Loucy (cell line): Measurements from ENCODE around the gene CYP2W1.
"Not testable (repeated sequence)": the region's sequence is repeated elsewhere in the genome, so short reads cannot be mapped to it uniquely, and the experiment has no call there.

Experiments used
- H2AFZ ChIP-seq: fragments of 200-600 bp; sonication (generic); 2 replicates; pipeline ENCODE4 v1.6.0; 2016; ENCODE audit warnings: antibody characterized with exemption, mild to moderate bottlenecking, low read length, moderate library complexity
- H3F3A ChIP-seq: fragments of 200-600 bp; 2 replicates; pipeline ENCODE4 v1.6.0; 2016; ENCODE audit warnings: antibody characterized with exemption, low read depth, mild to moderate bottlenecking
- H3K27me3 ChIP-seq: fragments of 200-600 bp; sonication (generic); 2 replicates; pipeline ENCODE4 v1.6.1; 2014; ENCODE audit warnings: low read length, mild to moderate bottlenecking; ENCODE audit not compliant: insufficient read depth, poor library complexity, severe bottlenecking
- H3K36me3 ChIP-seq: fragments of 200-600 bp; sonication (generic); 2 replicates; pipeline ENCODE4 v1.6.1; 2016; ENCODE audit warnings: low read length; ENCODE audit not compliant: insufficient read depth
- H3K4me1 ChIP-seq: fragments of 200-600 bp; sonication (generic); 2 replicates; pipeline ENCODE4 v1.5.1; 2014; ENCODE audit warnings: low read length, mild to moderate bottlenecking; ENCODE audit not compliant: insufficient read depth, poor library complexity, severe bottlenecking
- H3K4me2 ChIP-seq: fragments of 200-600 bp; sonication (generic); 2 replicates; pipeline ENCODE4 v1.6.0; 2014; ENCODE audit warnings: antibody characterized with exemption, low read length, low read depth, mild to moderate bottlenecking; ENCODE audit not compliant: poor library complexity, severe bottlenecking
- H3K4me3 ChIP-seq: fragments of 200-600 bp; sonication (generic); 2 replicates; pipeline ENCODE4 v1.5.1; 2014; ENCODE audit warnings: low read length, mild to moderate bottlenecking, mixed read lengths; ENCODE audit not compliant: poor library complexity, severe bottlenecking
- H3K79me2 ChIP-seq: fragments of 200-600 bp; sonication (generic); 2 replicates; pipeline ENCODE4 v1.6.1; 2014; ENCODE audit warnings: low read length; ENCODE audit not compliant: insufficient read depth
- H3K9ac ChIP-seq: fragments of 200-600 bp; sonication (generic); 2 replicates; pipeline ENCODE4 v1.6.0; 2014; ENCODE audit warnings: mild to moderate bottlenecking, low read depth, low read length, moderate library complexity; ENCODE audit not compliant: poor library complexity, severe bottlenecking
- H3K9me2 ChIP-seq: fragments of 200-600 bp; sonication (generic); replicated peaks from 2 replicates; pipeline ENCODE4 v1.6.1; 2016; ENCODE audit warnings: low read depth, low read length, mixed read lengths
- H3K9me3 ChIP-seq: fragments of 200-600 bp; sonication (generic); 2 replicates; pipeline ENCODE4 v1.6.1; 2014; ENCODE audit warnings: mild to moderate bottlenecking, antibody characterized with exemption, low read length, low read depth; ENCODE audit not compliant: insufficient read depth
- H4K20me1 ChIP-seq: fragments of 200-600 bp; sonication (generic); 2 replicates; pipeline ENCODE4 v1.6.0; 2014; ENCODE audit warnings: antibody characterized with exemption, low read length, mild to moderate bottlenecking; ENCODE audit not compliant: insufficient read depth, poor library complexity, severe bottlenecking
- CTCF ChIP-seq: fragments of 200-600 bp; sonication (generic); conservative IDR thresholded peaks from 2 replicates; pipeline ENCODE4 v1.5.1; 2014; ENCODE audit warnings: mild to moderate bottlenecking, antibody characterized with exemption, low read length
- EZH2phosphoT487 ChIP-seq: fragments of 200-600 bp; IDR thresholded peaks from 2 replicates; pipeline ENCODE4 v1.6.1; 2018; ENCODE audit warnings: antibody characterized with exemption, mild to moderate bottlenecking, moderate library complexity, borderline replicate concordance

The CYP2W1 gene

GRCh38 chr7:1033546-1034145 is 50.7 kb downstream of the CYP2W1 start:
- H3K79me2 ChIP-seq, result peaks cover 22% of the 10 kb centered on the region
- H4K20me1 ChIP-seq, result no peaks in the 10 kb centered on the region
- H3K4me2 ChIP-seq, result no peak overlapping the region
- no peak overlapping the region for H3K9ac ChIP-seq
- no peaks in the 10 kb centered on the region for H3K36me3 ChIP-seq
- H3K27me3 ChIP-seq, result no peaks in the 10 kb centered on the region
- no peaks in the 10 kb centered on the region for H3K9me3 ChIP-seq
- no peak overlapping the region for H3K4me3 ChIP-seq
- no peaks in the 10 kb centered on the region for H3K9me2 ChIP-seq
- no peaks in the 10 kb centered on the region for H3F3A ChIP-seq
- H3K4me1 ChIP-seq, result peaks cover 25% of the 10 kb centered on the region
- no peak overlapping the region for H2AFZ ChIP-seq
- no peak for TF ChIP-seq EZH2phosphoT487
- no peak for TF ChIP-seq CTCF

GRCh38 chr7:1034769-1035168 is 51.8 kb downstream of the CYP2W1 start:
- H3K79me2 ChIP-seq, result peaks cover 11% of the 10 kb centered on the region; the same call in 1 of the 2 replicates

GRCh38 chr7:1036164-1036928 is 53.4 kb downstream of the CYP2W1 start:
- H3K27me3 ChIP-seq, H2AFZ ChIP-seq, H3K9ac ChIP-seq, H3K4me3 ChIP-seq, H3K9me2 ChIP-seq, H3K9me3 ChIP-seq, H3K79me2 ChIP-seq, H3K4me2 ChIP-seq, H3K36me3 ChIP-seq, H3K4me1 ChIP-seq, H3F3A ChIP-seq, H4K20me1 ChIP-seq: not testable (repeated sequence)

More at GRCh38 chr7:1034769-1035168, 51.8 kb downstream of the CYP2W1 start:
- H3K9ac ChIP-seq, H3K9me3 ChIP-seq, H3K27me3 ChIP-seq, H3K4me2 ChIP-seq, H3K9me2 ChIP-seq, H2AFZ ChIP-seq, H4K20me1 ChIP-seq, H3K36me3 ChIP-seq, H3F3A ChIP-seq, H3K4me3 ChIP-seq: not testable (repeated sequence)
- H3K4me1 ChIP-seq, result peaks cover 14% of the 10 kb centered on the region
